Vagina (tissue), 2 donors: ENCODE data around the gene KCNK5.

Experiments
- POLR2A ChIP-seq, 2 donors: fragments of 450-650 bp; IDR thresholded peaks; one replicate each; pipeline ENCODE4 v1.6.1; 2017; ENCODE audit warnings: antibody characterized with exemption in 2 of 2, mild to moderate bottlenecking in 2 of 2, moderate library complexity in 2 of 2
- POLR2AphosphoS5 ChIP-seq, 2 donors: sonication (generic); formaldehyde crosslinking; IDR thresholded peaks; one replicate each; pipeline ENCODE4 v1.9.0; 2017; ENCODE audit warnings: antibody characterized with exemption in 2 of 2, mild to moderate bottlenecking in 2 of 2, low read depth in 1 of 2; ENCODE audit not compliant: insufficient read depth in 1 of 2
- TF ChIP-seq, protein P1 (sequence below), 3 experiments: fragments of 450-650 bp in 2 of 3; fragments of 200-600 bp in 1 of 3; sonication (generic) in 1 of 3; IDR thresholded peaks; one replicate each; pipeline ENCODE4 v1.5.1; 2017 to 2019; ENCODE audit warnings: antibody characterized with exemption in 3 of 3, mild to moderate bottlenecking in 2 of 3, moderate library complexity in 2 of 3

GRCh38 chr6:39228111-39228971, 934 bp downstream of the KCNK5 start:
- TF ChIP-seq, protein P1, sequence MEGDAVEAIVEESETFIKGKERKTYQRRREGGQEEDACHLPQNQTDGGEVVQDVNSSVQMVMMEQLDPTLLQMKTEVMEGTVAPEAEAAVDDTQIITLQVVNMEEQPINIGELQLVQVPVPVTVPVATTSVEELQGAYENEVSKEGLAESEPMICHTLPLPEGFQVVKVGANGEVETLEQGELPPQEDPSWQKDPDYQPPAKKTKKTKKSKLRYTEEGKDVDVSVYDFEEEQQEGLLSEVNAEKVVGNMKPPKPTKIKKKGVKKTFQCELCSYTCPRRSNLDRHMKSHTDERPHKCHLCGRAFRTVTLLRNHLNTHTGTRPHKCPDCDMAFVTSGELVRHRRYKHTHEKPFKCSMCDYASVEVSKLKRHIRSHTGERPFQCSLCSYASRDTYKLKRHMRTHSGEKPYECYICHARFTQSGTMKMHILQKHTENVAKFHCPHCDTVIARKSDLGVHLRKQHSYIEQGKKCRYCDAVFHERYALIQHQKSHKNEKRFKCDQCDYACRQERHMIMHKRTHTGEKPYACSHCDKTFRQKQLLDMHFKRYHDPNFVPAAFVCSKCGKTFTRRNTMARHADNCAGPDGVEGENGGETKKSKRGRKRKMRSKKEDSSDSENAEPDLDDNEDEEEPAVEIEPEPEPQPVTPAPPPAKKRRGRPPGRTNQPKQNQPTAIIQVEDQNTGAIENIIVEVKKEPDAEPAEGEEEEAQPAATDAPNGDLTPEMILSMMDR (IDR thresholded peaks at IDR 0.05): no peak
- TF ChIP-seq POLR2AphosphoS5 (IDR thresholded peaks at IDR 0.05; ENCODE audit: insufficient read depth in 1 of 2, low read depth in 1 of 2) (no peak), POLR2A (IDR thresholded peaks at IDR 0.05) (no peak)
